Activated gamma-delta T cell treated with anti-CD3 and anti-CD28 coated beads, Interleukin-2, amount 50 U/mL, for 16 hours (primary cell): Measurements from ENCODE around the gene ASB3.

Experiments
- DNase-seq: peaks from one replicate; pipeline ENCODE4 v3.0.0-alpha.2; 2020; ENCODE audit warnings: low read depth

The ASB3 gene

DNA sequence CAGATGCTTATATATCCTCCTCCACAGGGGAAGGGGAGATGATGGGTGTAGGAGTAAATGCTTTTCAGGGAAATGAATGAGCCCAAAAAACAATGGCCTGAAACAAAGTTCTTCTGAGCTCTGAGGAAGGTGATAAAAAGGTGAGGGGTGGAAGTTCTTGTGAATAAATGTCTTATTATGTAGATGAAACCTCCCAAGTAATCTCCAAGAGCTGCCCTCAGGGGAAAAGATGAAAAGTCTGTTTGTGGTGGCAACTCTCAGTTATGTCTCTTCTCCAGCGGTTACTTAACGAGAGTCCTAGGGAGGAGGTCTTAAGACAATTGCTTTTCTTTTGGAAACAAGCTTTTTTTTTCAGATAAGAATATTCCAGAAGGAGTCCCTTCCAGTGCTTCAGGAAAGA lies 134.6 kb downstream of the ASB3 start:
- no peak for DNase-seq

GRCh38 chr2:53646788-53647187 lies 140.0 kb downstream of the ASB3 start:
- DNase-seq: no peak

- DNase-seq: no peak
Measured at GRCh38 chr2:53641290-53641689, 145.5 kb downstream of the ASB3 start.

DNA sequence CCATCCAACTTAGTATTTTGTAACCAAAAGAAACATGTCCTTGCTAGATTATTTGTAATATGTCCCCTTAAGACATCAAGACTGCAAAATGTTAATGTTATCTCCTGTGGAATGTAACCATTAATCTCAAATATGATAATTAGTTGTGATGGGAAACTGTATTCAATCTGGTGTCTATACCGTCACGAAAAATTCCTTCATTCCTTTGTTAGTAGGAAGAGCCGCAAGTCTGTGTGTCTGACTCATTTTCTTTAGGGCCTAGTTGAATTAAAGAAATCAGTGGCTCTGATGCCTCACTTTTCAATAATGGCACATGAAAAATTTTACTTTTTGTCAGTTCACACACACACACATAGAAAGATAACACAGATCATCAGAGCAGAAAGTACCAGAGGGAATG lies 146.3 kb downstream of the ASB3 start:
- DNase-seq: no peak

- no peak for DNase-seq
Measured at GRCh38 chr2:53636596-53636995, 150.2 kb downstream of the ASB3 start.

DNA sequence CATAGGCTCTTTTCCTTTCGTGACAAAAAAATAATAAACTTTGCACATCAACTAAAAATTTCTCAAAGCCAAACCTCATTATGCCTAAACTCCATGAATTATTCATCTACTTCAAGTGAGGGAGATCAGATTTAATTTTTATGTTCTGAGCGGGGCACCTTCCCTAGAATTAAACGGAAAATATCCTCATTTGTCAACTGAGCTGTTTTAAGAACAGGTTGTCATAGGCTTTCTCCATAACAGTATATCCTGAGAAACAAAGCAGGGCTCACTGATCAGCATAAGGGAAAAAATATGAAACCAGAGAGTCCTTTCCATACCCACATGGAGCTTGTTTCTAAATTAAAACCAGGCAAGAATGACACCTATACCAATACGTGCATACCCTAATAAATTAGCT lies 150.6 kb downstream of the ASB3 start:
- no peak for DNase-seq

- DNase-seq: no peak
Measured at GRCh38 chr2:53635694-53636093, 151.1 kb downstream of the ASB3 start.

GRCh38 chr2:53633441-53633840 lies 153.3 kb downstream of the ASB3 start:
- no peak for DNase-seq

DNA sequence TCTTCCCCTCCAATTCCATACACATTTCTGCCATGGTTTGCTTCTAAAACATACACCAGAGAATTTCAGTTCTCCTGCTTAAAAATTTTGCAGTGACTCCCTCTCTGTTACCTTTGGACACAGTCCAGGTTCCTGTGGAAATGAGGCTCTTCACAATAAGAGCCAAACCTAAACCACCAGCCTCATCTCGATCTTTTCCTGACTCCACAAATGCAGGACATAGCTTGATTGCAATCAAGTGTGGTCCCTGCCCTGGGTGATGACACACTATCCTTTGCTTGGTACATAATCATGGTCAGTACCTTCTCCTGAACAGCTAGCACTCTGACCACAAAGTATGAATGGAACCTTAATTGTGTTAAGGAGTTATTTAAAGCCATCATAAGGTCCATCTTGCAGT lies 154.0 kb downstream of the ASB3 start:
- DNase-seq: no peak

DNA sequence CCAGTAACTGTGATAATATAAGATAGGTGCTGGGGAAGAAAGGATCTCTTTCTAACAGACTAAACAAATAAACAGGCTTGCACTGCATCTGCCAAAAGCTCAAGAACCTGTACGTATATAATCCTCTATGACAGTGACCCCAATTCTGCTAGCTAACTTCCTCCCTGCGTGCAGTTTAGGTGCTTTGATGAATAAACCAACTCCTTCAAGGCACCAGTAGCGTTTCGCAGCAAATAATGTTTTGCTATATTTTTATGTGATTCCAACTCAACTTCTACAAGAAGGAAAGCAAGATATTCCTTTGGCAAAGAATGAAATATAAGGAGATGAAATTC lies 154.7 kb downstream of the ASB3 start:
- DNase-seq: no peak

DNA sequence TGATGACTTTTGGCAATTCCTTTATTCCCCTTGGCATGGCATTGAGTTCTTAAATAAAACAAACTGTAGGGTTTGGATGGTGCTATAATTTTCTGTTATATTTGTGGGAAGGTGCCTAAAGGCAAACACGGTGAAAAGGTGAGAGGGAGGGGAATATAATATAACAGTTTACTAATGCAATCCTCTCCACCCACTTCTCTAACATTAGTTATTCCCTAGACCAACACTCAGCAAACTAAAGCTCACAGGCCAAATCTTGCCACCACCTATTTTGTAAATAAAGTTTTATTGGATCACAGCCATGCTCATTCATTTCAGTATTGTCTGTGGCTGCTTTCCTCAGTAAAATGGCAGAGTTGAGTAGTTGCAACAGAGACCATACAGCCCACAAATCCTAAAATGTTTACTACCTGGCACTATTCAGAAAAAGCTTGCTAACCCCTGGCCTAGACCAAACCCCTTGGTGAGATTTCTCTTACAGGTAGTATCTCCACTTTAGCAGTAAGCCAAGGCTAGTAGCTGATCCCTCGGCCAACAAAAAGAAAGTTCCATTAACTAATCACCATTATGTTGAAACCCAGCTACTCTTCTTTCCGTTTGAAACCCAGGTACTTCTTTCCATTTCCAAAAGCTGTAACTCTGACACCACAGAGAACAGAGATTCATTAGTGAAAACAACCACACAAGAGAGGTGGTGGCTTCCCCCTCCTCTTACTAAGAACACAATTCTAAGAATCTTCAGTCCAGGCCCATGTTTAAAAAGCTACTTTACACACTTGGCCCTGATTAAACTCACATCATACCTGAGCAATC lies 155.2 kb downstream of the ASB3 start:
- no peak for DNase-seq

- no peak for DNase-seq
Measured at GRCh38 chr2:53630026-53630606, 156.6 kb downstream of the ASB3 start.

DNA sequence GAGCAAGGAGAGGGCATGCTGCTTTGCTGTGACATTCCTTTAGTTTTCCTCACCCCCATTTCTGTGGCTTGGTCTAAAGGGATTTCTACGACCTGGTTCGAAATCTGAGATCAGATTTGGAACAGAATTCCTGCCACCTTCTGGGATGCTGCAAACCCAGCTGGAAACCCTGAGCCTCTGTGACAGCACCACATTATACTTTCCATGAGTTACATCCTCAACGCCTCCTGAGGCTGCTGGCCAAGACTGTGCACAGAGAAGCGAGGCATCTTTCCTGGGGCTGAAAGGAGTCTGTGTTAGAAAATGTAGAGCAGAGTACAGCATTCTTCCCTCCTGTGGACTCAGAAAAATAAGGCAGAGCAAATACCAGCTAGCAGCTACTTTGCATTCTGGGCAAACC lies 157.3 kb downstream of the ASB3 start:
- DNase-seq: no peak

DNA sequence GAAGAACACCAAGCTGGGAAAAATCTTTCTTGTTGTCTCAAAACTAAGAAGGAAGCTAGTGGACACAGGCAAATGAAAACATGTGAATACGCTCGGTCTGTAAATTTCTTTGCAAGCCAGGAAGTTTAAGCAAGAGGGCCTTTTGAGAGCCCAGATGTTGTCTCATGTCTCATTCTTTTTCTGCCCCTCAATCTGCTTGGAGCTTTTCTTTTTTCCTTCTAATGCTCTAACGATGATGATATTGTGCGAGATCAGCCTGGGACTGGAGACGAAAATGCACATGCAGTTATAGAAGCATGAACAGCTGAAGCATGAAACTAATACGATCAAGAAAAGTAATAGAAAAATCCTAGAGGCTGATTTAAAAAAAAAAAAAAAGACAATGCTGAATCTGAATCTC lies 157.8 kb downstream of the ASB3 start:
- no peak for DNase-seq

GRCh38 chr2:53622141-53622540 lies 164.6 kb downstream of the ASB3 start:
- DNase-seq: no peak

DNA sequence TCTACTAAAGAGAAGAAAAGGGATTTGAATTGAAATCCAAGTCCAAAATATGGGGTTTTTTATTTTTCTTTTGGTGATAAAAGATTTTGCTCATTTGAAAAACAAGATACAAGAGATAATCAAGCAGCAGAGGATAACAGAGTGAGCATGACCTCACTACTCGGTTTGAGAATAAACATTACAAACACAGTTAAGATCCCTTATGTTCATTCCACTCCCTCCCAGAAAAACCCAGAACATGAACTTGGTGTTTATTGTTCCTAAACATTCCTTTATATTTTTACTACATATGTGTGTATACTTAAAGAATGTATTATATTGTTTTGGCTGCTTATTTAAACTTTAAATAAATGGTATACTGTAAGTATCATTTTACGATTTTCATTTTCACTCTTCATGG lies 165.8 kb downstream of the ASB3 start:
- DNase-seq: no peak
